ENCODE measurements around the gene DYRK4. TPM values are rescaled to one million over a fixed set of nuclear protein-coding genes. Genes with fewer than 3 reads are reported as not detected.

The DYRK4 gene
- total and polyA plus RNA-seq, 2 of the 13 experiments (the other 11 are each of a cell fraction or from before 2014, with no cell fraction given): 29.4 to 40.2 TPM

DNA sequence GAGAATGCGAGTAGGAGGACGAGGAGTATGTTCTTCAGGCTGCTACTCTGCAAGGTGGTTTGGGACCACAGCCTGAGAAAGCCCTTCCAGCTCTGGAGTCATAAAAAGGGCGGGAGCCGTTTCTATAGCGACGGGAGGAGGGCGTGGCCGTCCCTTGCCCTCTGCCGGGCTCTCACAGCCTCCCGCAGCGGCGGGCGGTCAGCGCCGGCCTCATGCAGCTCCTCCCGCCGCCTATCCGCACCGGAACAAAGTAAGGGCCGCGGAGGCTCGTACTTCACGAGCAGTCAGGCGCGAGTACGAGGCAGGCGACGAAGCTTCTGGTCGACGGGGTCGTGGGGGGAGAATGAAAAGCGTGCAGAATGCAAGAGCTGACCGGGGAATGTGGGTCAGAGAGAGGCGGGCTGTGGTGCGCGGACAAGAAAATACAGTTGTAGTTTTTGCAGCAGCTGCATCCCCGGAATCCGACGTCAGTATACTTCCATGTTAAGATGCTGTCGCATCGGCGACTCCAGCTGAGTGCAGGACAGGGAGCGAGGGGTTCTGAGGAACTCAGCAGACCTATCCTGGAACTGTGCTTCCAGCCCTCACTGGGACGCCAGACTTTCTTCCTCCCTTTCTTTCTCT lies at the start of gene DYRK4 (continued):
- TF ChIP-seq, protein P1, sequence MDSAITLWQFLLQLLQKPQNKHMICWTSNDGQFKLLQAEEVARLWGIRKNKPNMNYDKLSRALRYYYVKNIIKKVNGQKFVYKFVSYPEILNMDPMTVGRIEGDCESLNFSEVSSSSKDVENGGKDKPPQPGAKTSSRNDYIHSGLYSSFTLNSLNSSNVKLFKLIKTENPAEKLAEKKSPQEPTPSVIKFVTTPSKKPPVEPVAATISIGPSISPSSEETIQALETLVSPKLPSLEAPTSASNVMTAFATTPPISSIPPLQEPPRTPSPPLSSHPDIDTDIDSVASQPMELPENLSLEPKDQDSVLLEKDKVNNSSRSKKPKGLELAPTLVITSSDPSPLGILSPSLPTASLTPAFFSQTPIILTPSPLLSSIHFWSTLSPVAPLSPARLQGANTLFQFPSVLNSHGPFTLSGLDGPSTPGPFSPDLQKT (CRISPR knock-in tag; IDR thresholded peaks at IDR 0.05; ENCODE audit: borderline replicate concordance): no peak
- TF ChIP-seq ISL2 (CRISPR knock-in tag; IDR thresholded peaks at IDR 0.05) (no peak), ZNF557 (CRISPR knock-in tag; IDR thresholded peaks at IDR 0.05) (0 out of 2 replicates have a peak, but pooled peaks have one; percentile 22), FOSL2 (CRISPR knock-in tag; IDR thresholded peaks at IDR 0.05) (0 out of 2 replicates have a peak, but pooled peaks have one; percentile 10), ZNF34 (CRISPR knock-in tag; IDR thresholded peaks at IDR 0.05; ENCODE audit: borderline replicate concordance) (no peak), EEA1 (CRISPR knock-in tag; IDR thresholded peaks at IDR 0.05; ENCODE audit: borderline replicate concordance) (peak; percentile 76; the same call in 1 of the 2 replicates), GATA4 (IDR thresholded peaks at IDR 0.05; ENCODE audit: borderline replicate concordance, low read depth) (no peak), HCFC1 (IDR thresholded peaks at IDR 0.05; ENCODE audit: low read depth, low read length) (no peak), RFX3 (CRISPR knock-in tag; IDR thresholded peaks at IDR 0.05) (peak; percentile 81), MYC (CRISPR knock-in tag; IDR thresholded peaks at IDR 0.05; ENCODE audit: borderline replicate concordance) (peak; percentile 36; the same call in 1 of the 2 replicates), TBX2 (CRISPR knock-in tag; IDR thresholded peaks at IDR 0.05; ENCODE audit: borderline replicate concordance) (peak; percentile 42; the same call in 1 of the 2 replicates), RXRA (CRISPR knock-in tag; IDR thresholded peaks at IDR 0.05) (0 out of 2 replicates have a peak, but pooled peaks have one; percentile 26), KDM4B (CRISPR knock-in tag; IDR thresholded peaks at IDR 0.05) (no peak), ZBTB20 (CRISPR knock-in tag; IDR thresholded peaks at IDR 0.05; ENCODE audit: borderline replicate concordance, low read depth) (0 out of 2 replicates have a peak, but pooled peaks have one; percentile 51), ZNF761 (CRISPR knock-in tag; conservative IDR thresholded peaks at IDR 0.05) (0 out of 2 replicates have a peak, but pooled peaks have one; percentile 28), ZMYM4 (CRISPR knock-in tag; IDR thresholded peaks at IDR 0.05) (peak; percentile 46; the same call in 1 of the 2 replicates), ZFYVE20 (CRISPR knock-in tag; IDR thresholded peaks at IDR 0.05; ENCODE audit: borderline replicate concordance, low read depth) (0 out of 2 replicates have a peak, but pooled peaks have one; percentile 45), NFE2L1 (CRISPR knock-in tag; IDR thresholded peaks at IDR 0.05; ENCODE audit: borderline replicate concordance) (no peak), JARID2 (CRISPR knock-in tag; IDR thresholded peaks at IDR 0.05; ENCODE audit: insufficient replicate concordance) (no peak), EZH2 (conservative IDR thresholded peaks at IDR 0.05; ENCODE audit: low read depth, low read length) (no peak), ZNF678 (CRISPR knock-in tag; IDR thresholded peaks at IDR 0.05) (peak; percentile 45; the same call in 1 of the 2 replicates), THAP11 (CRISPR knock-in tag; IDR thresholded peaks at IDR 0.05) (0 out of 2 replicates have a peak, but pooled peaks have one; percentile 30)
- TF ChIP-seq, protein P2, sequence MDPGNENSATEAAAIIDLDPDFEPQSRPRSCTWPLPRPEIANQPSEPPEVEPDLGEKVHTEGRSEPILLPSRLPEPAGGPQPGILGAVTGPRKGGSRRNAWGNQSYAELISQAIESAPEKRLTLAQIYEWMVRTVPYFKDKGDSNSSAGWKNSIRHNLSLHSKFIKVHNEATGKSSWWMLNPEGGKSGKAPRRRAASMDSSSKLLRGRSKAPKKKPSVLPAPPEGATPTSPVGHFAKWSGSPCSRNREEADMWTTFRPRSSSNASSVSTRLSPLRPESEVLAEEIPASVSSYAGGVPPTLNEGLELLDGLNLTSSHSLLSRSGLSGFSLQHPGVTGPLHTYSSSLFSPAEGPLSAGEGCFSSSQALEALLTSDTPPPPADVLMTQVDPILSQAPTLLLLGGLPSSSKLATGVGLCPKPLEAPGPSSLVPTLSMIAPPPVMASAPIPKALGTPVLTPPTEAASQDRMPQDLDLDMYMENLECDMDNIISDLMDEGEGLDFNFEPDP (CRISPR knock-in tag; conservative IDR thresholded peaks at IDR 0.05): 0 out of 2 replicates have a peak, but pooled peaks have one; percentile 59
- TF ChIP-seq, protein P3, sequence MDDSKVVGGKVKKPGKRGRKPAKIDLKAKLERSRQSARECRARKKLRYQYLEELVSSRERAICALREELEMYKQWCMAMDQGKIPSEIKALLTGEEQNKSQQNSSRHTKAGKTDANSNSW (CRISPR knock-in tag; IDR thresholded peaks at IDR 0.05; ENCODE audit: borderline replicate concordance): no peak
